SIG-M5 treated with dmso at 0.1 percent for 504 hours (cell line): ENCODE data around the gene MAN1A1.

ENCODE experiments used
- DNase-seq: peaks from one replicate; lab custom pipeline; 2025; ENCODE audit not compliant: unreplicated experiment; lab: John Stamatoyannopoulos, UW

The MAN1A1 gene

GRCh38 chr6:119274197-119274595, 75.4 kb downstream of the MAN1A1 start:
- DNase-seq = no peak

DNA sequence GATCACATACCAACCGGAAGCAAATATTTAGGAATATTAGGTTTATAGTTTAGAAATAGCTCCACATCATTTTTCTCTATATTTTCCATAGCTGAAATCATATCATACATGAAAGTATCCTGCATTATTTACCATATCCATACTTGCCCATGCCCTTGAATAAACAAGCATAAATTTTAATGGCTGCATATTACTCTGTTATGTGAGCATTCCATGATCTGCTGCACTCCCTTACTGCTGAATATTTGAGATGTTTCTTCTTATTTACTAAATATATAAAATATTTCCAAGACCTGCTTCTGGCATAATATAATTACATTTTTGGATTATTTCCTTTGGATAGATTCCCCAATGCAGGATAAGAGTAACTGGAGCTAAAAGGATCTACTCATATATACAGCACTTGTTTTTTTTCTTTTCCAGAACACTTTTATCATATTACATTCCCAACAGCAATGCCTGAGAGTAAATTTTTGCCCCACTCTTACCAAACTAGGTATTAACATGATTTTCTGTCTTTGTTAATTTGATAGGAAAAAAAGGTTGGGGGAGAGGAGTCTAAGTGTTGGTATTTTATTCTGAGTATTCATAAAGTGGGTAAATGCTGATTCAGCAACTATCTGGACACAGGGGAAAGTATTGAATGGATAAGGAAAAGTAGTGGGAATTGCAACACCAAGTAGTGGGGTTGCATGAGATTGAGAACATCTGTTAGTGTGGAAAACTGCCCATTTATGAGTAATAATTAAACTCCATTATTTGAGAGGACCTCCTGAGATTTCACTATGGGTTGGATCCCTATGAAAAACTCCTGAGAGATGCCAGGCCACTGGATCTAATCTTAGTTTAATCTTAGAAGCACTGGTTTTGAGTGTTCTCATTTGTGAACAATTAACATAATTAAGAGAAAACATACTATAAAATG, 76.0 kb downstream of the MAN1A1 start:
- DNase-seq = no peak

GRCh38 chr6:119270545-119270944, 79.0 kb downstream of the MAN1A1 start:
- DNase-seq = no peak

DNA sequence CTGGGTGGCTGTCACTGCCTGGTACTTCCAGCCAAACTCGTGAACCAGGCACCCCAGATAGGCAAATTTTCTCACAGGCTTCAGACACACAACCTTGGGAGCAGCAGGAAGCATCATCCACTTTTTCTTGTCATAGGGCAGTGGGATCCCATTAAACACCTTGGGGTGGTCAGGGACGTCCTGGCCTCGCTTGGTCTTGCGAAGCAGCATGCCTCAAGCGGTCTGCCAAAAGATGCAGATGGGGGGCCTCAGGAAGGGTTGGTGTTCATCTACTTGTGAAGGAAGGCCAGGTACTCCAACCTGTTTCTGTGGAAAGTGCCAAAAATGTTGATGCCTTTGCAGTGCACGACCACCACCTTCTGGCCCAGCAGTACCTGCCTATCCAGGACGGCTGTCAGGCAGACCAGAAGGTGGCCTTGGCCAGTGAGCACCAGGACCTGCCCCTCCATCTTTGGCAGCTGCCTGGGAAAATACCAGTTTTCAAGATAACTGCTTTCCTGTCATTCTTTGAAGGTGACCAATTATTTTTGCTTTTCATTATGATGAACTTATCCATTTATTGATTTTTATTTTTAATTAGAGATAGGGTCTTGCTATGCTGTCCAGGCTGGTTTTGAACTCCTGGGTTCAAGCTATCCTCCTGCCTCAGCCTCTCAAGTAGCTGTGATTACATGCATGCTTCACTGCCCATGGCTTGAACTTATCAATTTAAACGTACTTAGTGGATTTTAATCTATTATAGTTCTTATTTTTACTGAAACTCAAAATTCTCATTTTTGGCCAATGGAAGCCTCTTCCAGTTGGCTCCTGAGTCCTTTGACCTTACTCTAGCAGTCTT, 80.1 kb downstream of the MAN1A1 start:
- no peak for DNase-seq

DNA sequence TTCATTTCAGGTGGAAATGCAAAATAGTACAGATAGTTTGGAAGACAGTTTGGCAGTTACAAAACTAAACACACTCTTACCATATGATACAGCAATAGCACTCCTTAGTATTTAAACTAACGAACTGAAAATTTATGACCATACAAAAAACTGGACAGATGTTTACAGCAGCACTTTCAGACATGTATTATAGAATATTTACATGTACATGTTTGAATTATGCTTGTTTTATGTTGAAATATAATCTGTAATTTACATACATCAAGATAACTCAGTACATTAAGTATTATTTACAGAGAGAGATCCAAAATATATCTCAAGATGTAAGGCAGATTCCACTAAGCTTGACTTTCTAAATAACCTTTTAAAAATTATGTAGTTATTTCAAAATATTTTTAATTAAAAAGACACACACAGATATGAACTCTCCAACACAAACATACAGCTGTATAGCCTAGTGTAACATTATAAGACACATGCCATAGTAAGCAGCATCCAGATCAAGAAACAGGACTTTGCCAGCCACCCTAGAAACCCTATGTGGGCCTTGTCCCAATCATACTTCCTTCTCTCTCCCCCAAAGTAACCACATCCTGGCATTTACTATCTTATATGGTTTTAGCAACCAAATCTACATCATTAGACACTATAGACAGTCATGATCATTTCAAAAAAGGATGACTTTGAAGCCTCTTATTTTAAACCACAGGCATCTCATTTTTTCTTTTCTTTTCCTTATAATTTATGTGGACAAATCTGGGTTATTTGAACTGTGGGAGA, 82.2 kb downstream of the MAN1A1 start:
- DNase-seq = no peak

- DNase-seq = no peak
Observed at GRCh38 chr6:119264854-119265397, 84.6 kb downstream of the MAN1A1 start.

DNA sequence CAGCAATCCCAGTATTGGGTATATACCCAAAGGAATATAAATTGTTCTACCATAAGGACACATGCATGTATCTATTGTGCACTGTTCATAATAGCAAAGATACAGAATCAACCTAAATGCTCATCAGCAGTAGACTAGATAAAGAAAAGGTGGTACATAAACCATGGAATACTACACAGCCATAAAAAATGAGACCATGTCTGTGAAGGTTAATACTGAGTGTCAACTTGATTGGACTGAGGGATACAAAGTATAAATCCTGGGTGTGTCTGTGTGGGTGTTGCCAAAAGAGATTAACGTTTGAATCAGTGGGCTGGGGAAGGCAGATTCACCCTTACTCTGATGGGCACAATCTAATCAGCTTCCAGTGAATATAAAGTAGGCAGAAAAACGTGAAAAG, 86.9 kb downstream of the MAN1A1 start:
- DNase-seq = no peak

DNA sequence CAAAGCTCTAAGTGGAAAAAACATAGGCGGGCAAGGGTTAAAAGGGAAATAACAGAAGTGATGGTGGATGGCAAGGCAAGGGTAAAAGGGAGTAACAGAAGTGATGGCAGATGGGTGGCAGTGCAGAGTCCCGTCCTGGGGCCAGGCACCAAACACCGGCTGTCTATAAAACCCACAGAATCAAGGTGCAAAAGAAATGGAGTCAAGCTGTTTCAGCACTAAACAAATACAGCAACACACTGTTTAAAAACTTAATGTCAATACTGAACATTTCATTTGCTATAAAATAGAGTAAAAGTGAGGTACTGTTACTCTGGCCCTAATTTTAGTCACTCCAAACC, 87.6 kb downstream of the MAN1A1 start:
- no peak for DNase-seq

GRCh38 chr6:119259027-119259426, 90.5 kb downstream of the MAN1A1 start:
- DNase-seq = no peak

- no peak for DNase-seq
Observed at GRCh38 chr6:119257726-119258125, 91.8 kb downstream of the MAN1A1 start.

DNA sequence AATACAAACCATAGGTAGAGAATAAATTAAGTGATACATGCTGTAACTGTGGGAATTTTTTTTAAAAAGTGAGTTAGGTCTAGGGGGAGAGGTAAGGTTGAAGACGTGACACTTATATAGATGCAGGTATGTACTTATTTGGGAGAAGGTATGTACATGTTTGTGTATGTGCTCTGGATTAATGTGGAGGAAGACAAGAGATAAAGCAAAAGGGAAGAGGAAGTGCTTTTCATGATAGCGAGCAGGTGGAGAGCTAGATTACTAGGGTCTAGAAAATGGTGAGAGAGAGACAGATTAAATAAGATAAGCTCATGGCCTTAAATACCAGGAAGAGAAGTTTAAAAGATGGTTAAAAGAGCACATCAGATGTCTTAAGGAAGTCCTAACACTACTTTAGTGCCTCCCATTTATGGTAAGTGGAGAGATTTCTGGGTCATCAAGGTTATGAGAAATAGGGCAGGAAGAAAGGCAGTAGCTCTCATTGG, 92.5 kb downstream of the MAN1A1 start:
- DNase-seq = no peak

DNA sequence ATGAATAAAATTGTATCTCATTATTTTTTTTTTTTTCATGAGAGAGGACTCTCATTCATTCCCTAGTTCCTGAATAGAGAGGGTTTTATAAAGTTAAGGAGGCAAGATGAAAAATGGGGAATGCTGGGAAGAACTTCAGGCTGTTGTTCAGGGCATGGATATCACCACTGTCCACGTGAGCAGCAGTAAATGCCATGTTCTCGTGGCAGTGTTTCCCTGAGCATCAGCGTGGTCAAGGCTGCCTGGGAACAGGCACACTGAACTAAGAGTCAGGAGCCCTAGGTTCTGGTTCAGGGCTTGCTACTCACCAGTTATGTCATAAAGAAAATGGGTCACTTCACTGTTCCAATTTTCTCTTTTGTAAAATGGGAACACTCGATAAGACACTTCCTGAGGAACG, 93.2 kb downstream of the MAN1A1 start:
- no peak for DNase-seq

DNA sequence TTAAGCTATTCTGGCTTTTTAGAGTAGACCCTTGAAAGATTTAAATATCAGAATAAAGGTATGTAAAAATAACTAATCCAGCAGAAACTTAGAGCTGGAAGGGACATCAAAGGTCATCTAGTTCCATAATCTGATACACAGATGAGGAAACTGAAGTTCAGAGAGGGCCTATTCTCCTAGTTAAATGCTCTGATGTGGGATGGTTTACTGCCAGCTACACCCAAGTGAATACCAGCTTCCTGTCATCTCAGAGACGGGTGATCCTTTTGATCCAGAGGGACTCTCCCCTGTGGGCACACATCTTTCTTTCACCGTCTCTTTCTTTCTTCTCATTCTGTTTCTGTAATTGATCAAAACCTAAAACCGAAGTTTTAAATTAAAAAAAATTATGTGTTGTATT, 94.1 kb downstream of the MAN1A1 start:
- no peak for DNase-seq

DNA sequence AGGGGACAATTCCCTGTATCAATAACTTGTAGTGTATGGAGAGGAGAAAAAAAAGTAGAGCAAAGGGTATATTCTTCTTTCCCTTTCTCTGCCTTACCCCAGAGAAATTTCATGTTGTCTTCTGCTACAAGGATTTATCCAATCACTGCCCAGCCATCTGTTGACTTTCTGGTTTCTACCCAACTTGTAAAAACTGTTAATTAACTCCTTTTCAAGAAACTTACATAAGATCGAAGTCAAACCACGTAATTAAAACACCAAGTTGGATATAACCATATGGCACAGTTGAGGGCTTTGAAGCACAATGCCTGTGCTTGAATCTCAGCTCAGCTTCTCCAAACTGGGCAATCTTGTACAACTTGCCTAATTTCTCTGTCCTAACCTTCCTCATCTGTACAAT, 99.5 kb downstream of the MAN1A1 start:
- no peak for DNase-seq

DNA sequence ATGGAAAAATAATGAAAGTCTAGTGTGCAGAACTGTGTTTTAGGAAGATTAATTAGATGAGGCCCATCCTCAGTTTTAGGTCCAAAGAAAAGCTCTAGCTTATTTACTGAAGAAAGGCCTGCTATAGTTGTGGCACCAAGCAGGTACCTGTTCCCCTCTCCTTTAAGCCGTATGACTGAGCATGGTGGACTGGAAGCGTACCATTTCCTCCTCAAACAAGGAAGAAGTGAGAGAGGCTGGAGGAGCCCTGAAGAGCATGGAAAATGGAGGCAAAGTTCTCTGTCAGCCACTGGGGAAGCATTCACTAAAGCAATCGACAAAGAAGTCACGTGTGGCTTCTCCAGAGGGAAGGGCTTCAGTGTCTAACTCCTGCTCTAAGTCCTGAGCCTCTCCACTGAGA, 100.2 kb downstream of the MAN1A1 start:
- no peak for DNase-seq

GRCh38 chr6:119247504-119247903, 102.1 kb downstream of the MAN1A1 start:
- DNase-seq = no peak

- DNase-seq = no peak
Observed at GRCh38 chr6:119243657-119244056, 105.9 kb downstream of the MAN1A1 start.

GRCh38 chr6:119243037-119243436, 106.5 kb downstream of the MAN1A1 start:
- DNase-seq = no peak

DNA sequence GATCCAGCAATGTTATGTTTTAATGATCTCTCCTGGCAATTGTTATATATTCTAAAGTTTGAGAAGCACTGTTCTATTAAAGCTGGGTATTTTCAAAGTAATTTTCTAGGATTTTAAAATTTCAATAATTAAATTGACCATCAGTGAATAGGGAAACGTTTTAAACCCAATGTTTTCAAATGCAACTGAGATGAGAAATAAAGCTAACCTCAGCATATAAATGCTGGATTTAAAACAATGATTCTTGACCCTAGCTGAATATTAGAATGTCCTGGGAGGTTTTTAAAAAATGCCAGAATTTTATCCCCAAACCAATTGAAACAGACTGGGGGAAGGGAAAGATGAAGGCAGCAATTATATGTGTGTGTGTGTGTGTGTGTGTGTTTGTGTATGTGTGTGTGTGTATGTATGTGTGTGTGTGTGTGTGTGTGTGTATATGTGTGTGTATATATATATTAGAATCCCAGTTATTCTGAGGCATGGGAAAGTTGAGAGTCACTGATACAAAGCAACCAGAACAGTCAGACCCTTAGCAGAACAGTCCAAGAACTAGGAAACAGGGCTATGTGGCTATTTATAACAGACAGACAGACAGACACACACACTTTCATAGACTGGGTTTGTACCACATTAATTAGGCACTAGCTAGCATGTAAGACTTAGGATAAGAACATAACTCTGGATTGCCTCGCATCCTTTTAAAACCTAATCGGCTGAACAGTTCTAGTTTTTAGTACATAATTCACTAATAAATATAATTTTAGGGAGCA, 107.8 kb downstream of the MAN1A1 start:
- no peak for DNase-seq

DNA sequence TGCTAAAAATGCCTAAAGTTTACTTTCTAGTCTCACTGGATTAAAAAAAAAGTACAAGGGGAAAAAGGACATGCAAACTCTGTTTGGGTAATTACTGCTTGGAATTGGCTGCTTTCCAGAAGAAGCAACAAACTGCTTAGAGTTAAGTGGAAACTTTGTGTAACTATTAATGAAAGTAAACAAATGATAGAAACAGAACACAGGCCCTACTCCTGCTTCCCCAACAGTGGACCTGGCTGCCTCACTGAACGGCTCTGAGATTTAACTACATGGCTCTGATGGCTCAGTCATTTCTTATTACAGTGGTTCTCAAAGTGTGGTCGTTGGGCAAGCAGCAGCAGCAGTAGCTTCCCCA, 108.5 kb downstream of the MAN1A1 start:
- DNase-seq = no peak
